Liver (tissue), 9 donors: Measurements from ENCODE around the gene WNT1. TPM values are rescaled to one million over a fixed set of nuclear protein-coding genes. Genes with fewer than 3 reads are reported as not detected.

Source experiments
- DNase-seq: peaks from one replicate; pipeline ENCODE4 v3.0.0-alpha.2; 2017; ENCODE audit warnings: low spot score
- H3K27ac ChIP-seq, 2 donors: one replicate each; pipeline ENCODE4 v1.7.0; 2013; ENCODE audit warnings: inconsistent platforms in 2 of 2, low read length in 2 of 2, control low read depth in 1 of 2, low read depth in 1 of 2, mild to moderate bottlenecking in 1 of 2
- H3K27me3 ChIP-seq, 4 donors: one replicate each; pipeline versions ENCODE4 v1.6.1 to v1.7.0; 2013; ENCODE audit warnings: low read length in 3 of 4, inconsistent platforms in 1 of 4, mild to moderate bottlenecking in 1 of 4, moderate library complexity in 1 of 4; ENCODE audit not compliant: control insufficient read depth in 4 of 4, insufficient read depth in 4 of 4
- H3K36me3 ChIP-seq, 4 donors: one replicate each; pipeline versions ENCODE4 v1.6.1 to v1.7.0; 2013; ENCODE audit warnings: low read length in 3 of 4, mild to moderate bottlenecking in 3 of 4, low read depth in 1 of 4, moderate library complexity in 1 of 4; ENCODE audit not compliant: control insufficient read depth in 4 of 4, insufficient read depth in 3 of 4
- H3K4me1 ChIP-seq, 4 donors: one replicate each; pipeline versions ENCODE4 v1.6.1 to v1.7.0; 2013; ENCODE audit warnings: low read length in 3 of 4, mild to moderate bottlenecking in 3 of 4, moderate library complexity in 1 of 4; ENCODE audit not compliant: control insufficient read depth in 4 of 4, insufficient read depth in 4 of 4
- H3K4me3 ChIP-seq, 3 donors: one replicate each; pipeline versions ENCODE4 v1.6.1 to v1.7.0; 2013; ENCODE audit warnings: low read length in 3 of 3, control low read depth in 1 of 3, low read depth in 1 of 3, mild to moderate bottlenecking in 1 of 3
- H3K9ac ChIP-seq, 2 donors: one replicate each; pipeline ENCODE4 v1.7.0; 2013; ENCODE audit warnings: low read length in 2 of 2, mild to moderate bottlenecking in 2 of 2, moderate library complexity in 2 of 2, control low read depth in 1 of 2, low read depth in 1 of 2
- H3K9me3 ChIP-seq, 4 donors: one replicate each; pipeline versions ENCODE4 v1.6.1 to v1.7.0; 2013; ENCODE audit warnings: low read length in 3 of 4; ENCODE audit not compliant: control insufficient read depth in 4 of 4
- ATF3 ChIP-seq: IDR thresholded peaks from 2 replicates; pipeline ENCODE4 v1.6.1; 2016; ENCODE audit warnings: antibody characterized with exemption
- CTCF ChIP-seq: fragments of 150-350 bp; IDR thresholded peaks from 2 replicates; pipeline ENCODE4 v1.5.1; 2017; ENCODE audit warnings: improper control_type of control experiment, low read depth, low read length; ENCODE audit not compliant: missing input control
- EGR1 ChIP-seq, 2 donors: IDR thresholded peaks; 2 replicates each; pipeline ENCODE4 v1.6.1; 2016 to 2018; ENCODE audit warnings: antibody characterized with exemption in 2 of 2, low read depth in 2 of 2
- FOXA1 ChIP-seq: IDR thresholded peaks from 2 replicates; pipeline ENCODE4 v1.6.1; 2016; ENCODE audit warnings: antibody characterized with exemption
- FOXA2 ChIP-seq: IDR thresholded peaks from 2 replicates; pipeline ENCODE4 v1.6.1; 2016; ENCODE audit warnings: antibody characterized with exemption
- GABPA ChIP-seq, 2 donors: IDR thresholded peaks in 1 of 2; conservative IDR thresholded peaks in 1 of 2; 2 replicates each; pipeline ENCODE4 v1.6.1; 2016; ENCODE audit warnings: antibody characterized with exemption in 2 of 2, mild to moderate bottlenecking in 1 of 2, moderate library complexity in 1 of 2
- HNF4A ChIP-seq, 2 donors: conservative IDR thresholded peaks; 2 replicates each; pipeline ENCODE4 v1.6.1; 2016; ENCODE audit warnings: antibody characterized with exemption in 2 of 2, mild to moderate bottlenecking in 2 of 2
- HNF4G ChIP-seq: IDR thresholded peaks from 2 replicates; pipeline ENCODE4 v1.6.1; 2016; ENCODE audit warnings: antibody characterized with exemption
- JUND ChIP-seq, 2 donors: IDR thresholded peaks; 2 replicates each; pipeline ENCODE4 v1.6.1; 2016; ENCODE audit warnings: antibody characterized with exemption in 2 of 2
- MAX ChIP-seq: IDR thresholded peaks from 2 replicates; pipeline ENCODE4 v1.6.1; 2016; ENCODE audit warnings: antibody characterized with exemption
- NR2F2 ChIP-seq: IDR thresholded peaks from 2 replicates; pipeline ENCODE4 v1.6.1; 2016; ENCODE audit warnings: antibody characterized with exemption
- RAD21 ChIP-seq, 2 donors: IDR thresholded peaks; 2 replicates each; pipeline ENCODE4 v1.6.1; 2016; ENCODE audit warnings: antibody characterized with exemption in 2 of 2, mild to moderate bottlenecking in 2 of 2
- REST ChIP-seq: IDR thresholded peaks from 2 replicates; pipeline ENCODE4 v1.6.1; 2016; ENCODE audit warnings: antibody characterized with exemption, mild to moderate bottlenecking
- RXRA ChIP-seq, 2 donors: IDR thresholded peaks; 2 replicates each; pipeline ENCODE4 v1.6.1; 2017 to 2018; ENCODE audit warnings: antibody characterized with exemption in 2 of 2, mild to moderate bottlenecking in 1 of 2
- SP1 ChIP-seq: IDR thresholded peaks from 2 replicates; pipeline ENCODE4 v1.6.1; 2018; ENCODE audit warnings: antibody characterized with exemption, mild to moderate bottlenecking
- TAF1 ChIP-seq: conservative IDR thresholded peaks from 2 replicates; pipeline ENCODE4 v1.6.1; 2016; ENCODE audit warnings: antibody characterized with exemption, mild to moderate bottlenecking
- YY1 ChIP-seq: IDR thresholded peaks from 2 replicates; pipeline ENCODE4 v1.6.1; 2016; ENCODE audit warnings: antibody characterized with exemption, mild to moderate bottlenecking
- ZBTB33 ChIP-seq: IDR thresholded peaks from 2 replicates; pipeline ENCODE4 v1.6.1; 2016; ENCODE audit warnings: antibody characterized with exemption
- WGBS: extraction: QIAGEN DNeasy Blood & Tissue Kit; methylation state at CpG from one replicate; pipeline ENCODE4 v1.1.7; 2013; 5-methylcytosine and 5-hydroxymethylcytosine counted together
- polyA plus RNA-seq, 2 donors: library from polyadenylated mRNA; stranded (reverse) in 1 of 2; unstranded in 1 of 2; fragments of 200-250 nt in 1 of 2; fragments of >200 nt in 1 of 2; fragmentation: Nextera tagmentation in 1 of 2; extraction: Ambion mirVana in 1 of 2; gene quantifications; one replicate each; pipeline versions ENCODE4 v1.2.1 to v1.2.3, GENCODE V29; 2013 to 2015
- total RNA-seq, 2 donors: library from RNA; depleted of rRNA; stranded (reverse); fragments of >200 nt; gene quantifications; one replicate each; pipeline ENCODE4 v1.2.3, GENCODE V29; 2014
- donor health status: healthy.
- donor health status: healthy.
- donor health status: healthy.
- donor health status: healthy.
- donor health status: healthy.

WNT1 gene
- total and polyA plus RNA-seq, 4 donors = not detected

- H3K4me1 ChIP-seq = peaks cover 27 to 34% (median 30%) of the 10 kb centered on the region in 4 donors
- peaks cover 6 to 17% (median 13%) of the 10 kb centered on the region in 4 donors for H3K27me3 ChIP-seq
- no peak for DNase-seq
- no peak for TF ChIP-seq RAD21 (IDR thresholded peaks at IDR 0.05)
- TF ChIP-seq GABPA (IDR thresholded peaks at IDR 0.05 in 1 of 2, conservative IDR thresholded peaks at IDR 0.05 in 1 of 2) = no peak
- no peak for TF ChIP-seq JUND (IDR thresholded peaks at IDR 0.05)
- no peak for TF ChIP-seq YY1
- TF ChIP-seq FOXA1 = no peak
- TF ChIP-seq SP1 = no peak
- TF ChIP-seq RXRA (IDR thresholded peaks at IDR 0.05) = no peak
- no peak for TF ChIP-seq TAF1
- TF ChIP-seq MAX = no peak
- no peak for TF ChIP-seq ATF3
- no peak for TF ChIP-seq REST
- TF ChIP-seq EGR1 (IDR thresholded peaks at IDR 0.05; ENCODE audit: low read depth in 2 of 2) = no peak
- no peak for TF ChIP-seq CTCF
- TF ChIP-seq ZBTB33 = no peak
- TF ChIP-seq HNF4G = no peak
- no peak for TF ChIP-seq FOXA2
- TF ChIP-seq HNF4A (conservative IDR thresholded peaks at IDR 0.05) = no peak
- TF ChIP-seq NR2F2 = no peak
- 14% methylated on average over 13 of the region's 13 CpGs for WGBS
- H3K27ac ChIP-seq = no peak overlapping the region
- no peaks in the 10 kb centered on the region for H3K9me3 ChIP-seq
- no peak overlapping the region for H3K4me3 ChIP-seq
- no peak overlapping the region for H3K9ac ChIP-seq
- H3K36me3 ChIP-seq = no peaks in the 10 kb centered on the region
These were observed 3.6 kb downstream of the WNT1 start for GRCh38 chr12:48981757-48982157.
